HG02840 (cell line): ENCODE data around the gene FOXQ1.

Source experiments
- ATAC-seq: cut with Tn5 transposase; IDR thresholded peaks from one replicate; pipeline ENCODE4 v1.9.1; 2021; ENCODE audit warnings: mild to moderate bottlenecking, moderate library complexity, moderate number of reproducible peaks; ENCODE audit not compliant: unreplicated experiment, low FRiP score

Gene FOXQ1

GRCh38 chr6:1290086-1290485 lies 21.8 kb upstream of the FOXQ1 start:
- no peak for ATAC-seq

DNA sequence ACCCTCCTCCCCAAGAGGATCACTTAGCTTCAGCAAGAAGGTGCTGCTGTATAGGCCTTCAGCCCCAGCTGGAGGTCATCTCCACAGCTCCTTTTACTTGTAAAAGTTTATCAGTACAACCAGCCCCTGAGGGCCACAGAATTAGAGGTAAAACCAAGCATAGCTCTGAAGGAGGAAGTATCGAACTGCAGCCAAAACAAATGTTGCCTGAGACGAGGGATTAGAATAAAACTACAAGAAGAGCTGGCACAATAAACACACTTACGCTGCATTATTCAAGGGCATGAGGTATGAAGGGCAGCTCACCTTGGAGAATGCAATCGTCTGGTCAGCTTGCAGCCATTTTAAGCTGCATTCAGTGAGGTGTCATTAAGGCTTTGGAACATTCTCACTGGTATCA lies 21.1 kb upstream of the FOXQ1 start:
- no peak for ATAC-seq

DNA sequence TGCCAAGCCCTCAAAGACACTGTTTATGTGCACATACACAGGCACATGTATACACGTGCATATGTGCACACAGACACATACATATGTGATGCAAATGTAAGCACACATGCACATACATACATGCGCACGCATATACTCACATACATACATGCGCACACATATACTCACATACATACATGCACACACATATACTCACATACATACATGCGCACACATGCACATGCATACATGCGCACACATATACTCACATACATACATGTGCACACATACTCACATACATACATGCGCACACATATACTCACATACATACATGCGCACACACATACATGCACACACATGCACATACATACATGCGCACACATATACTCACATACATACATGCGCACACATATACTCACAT lies 20.5 kb upstream of the FOXQ1 start:
- ATAC-seq: no peak

- ATAC-seq: no peak
These were observed 16.5 kb upstream of the FOXQ1 start for GRCh38 chr6:1295420-1295819.

- no peak for ATAC-seq
These were observed 15.8 kb upstream of the FOXQ1 start for GRCh38 chr6:1296079-1296478.

DNA sequence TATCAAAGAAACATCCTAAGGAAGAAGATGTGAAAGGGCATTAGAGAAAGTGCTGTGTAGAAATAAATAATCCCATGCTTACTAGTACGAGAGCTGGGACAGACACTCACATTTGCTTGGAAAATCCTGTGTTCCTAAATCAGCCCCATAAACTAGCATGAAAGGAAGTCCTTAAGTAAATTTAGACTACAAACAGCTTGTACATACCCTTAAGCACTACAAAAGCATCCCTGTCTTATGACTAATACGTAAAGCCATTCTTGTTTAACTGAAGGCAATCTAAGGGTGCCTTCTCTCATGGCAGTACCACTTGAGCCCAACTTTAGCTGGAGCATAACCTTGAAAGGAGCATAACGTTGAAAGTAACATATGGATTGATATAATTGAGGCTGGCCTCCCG lies 15.4 kb upstream of the FOXQ1 start:
- ATAC-seq: no peak

GRCh38 chr6:1297746-1298145 lies 14.2 kb upstream of the FOXQ1 start:
- ATAC-seq: no peak

DNA sequence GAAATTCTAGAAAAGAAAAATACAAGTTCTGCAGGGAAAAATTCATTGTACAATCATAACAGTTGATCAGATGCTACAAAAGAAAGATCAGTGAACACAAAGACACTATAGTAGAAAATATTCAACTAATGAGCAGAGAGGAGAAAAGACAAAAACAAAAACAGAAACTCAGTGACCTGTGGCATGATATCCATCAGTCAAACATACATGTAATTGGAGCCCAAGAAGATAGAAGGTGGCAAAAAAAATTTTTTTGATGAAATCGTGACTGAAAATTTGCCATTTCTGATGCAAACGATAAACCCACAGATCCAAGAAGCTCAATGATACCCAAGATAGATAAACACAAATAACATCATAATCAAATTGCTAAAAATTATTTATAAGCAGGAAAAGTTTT lies 13.1 kb upstream of the FOXQ1 start:
- ATAC-seq: no peak

GRCh38 chr6:1306133-1306532 lies 5.8 kb upstream of the FOXQ1 start:
- no peak for ATAC-seq

GRCh38 chr6:1309366-1309765 lies 2.5 kb upstream of the FOXQ1 start:
- ATAC-seq: no peak

GRCh38 chr6:1310628-1311399 lies 1.1 kb upstream of the FOXQ1 start:
- no peak for ATAC-seq

GRCh38 chr6:1312203-1312472 lies 240 bp downstream of the FOXQ1 start:
- no peak for ATAC-seq

- no peak for ATAC-seq
These were observed 822 bp downstream of the FOXQ1 start for GRCh38 chr6:1312473-1313367.

- no peak for ATAC-seq
These were observed 1.5 kb downstream of the FOXQ1 start for GRCh38 chr6:1313384-1313766.

DNA sequence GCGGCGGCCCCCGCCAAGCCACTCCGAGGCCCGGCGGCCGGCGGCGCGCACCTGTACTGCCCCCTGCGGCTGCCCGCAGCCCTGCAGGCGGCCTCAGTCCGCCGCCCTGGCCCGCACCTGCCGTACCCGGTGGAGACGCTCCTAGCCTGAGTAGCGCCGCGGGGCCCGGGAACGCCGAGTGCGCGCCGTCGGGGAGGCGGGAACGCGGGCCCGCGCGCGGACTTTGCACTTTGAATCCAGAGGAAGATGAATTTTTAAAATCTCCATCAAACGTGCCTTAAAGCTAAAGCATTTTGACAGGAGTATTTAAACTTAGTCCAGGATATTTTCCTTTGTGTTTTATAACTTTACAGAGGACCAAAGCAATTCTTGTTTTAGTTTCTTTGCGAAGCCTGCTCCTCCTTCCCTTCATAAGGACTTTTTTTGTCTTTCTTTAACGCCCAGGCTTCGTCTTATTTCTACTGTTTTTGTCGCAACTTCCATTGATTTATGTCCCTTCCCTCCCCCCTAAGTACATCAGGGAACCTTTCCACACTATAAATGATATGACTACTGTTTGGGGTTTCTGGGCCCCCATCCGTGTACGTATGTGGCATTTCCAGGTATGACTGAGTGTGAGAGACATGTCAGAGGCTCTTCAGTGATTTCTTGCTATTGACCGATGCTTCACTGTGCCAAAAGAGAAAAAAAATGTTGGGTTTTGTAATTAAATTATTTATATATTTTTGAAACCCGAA lies 2.0 kb downstream of the FOXQ1 start:
- ATAC-seq: no peak

- no peak for ATAC-seq
These were observed 2.7 kb downstream of the FOXQ1 start for GRCh38 chr6:1314617-1315016.

DNA sequence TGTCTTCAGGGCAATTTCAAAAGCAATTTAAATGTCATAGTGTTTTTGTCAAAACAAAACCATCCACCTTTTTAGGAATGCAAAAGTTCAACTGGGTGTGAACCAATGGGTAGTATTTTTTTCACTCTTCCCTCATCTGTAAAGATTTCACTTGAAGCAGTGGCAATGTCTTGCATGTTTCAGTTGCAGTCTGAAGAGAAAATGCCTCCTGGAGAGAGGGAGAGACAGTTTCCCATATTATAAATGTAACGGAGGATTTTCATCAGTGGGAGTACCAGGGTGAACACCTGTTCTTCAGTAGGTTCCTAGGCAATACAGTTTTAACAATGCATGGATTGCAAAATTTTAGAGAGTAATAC lies 3.3 kb downstream of the FOXQ1 start:
- no peak for ATAC-seq

DNA sequence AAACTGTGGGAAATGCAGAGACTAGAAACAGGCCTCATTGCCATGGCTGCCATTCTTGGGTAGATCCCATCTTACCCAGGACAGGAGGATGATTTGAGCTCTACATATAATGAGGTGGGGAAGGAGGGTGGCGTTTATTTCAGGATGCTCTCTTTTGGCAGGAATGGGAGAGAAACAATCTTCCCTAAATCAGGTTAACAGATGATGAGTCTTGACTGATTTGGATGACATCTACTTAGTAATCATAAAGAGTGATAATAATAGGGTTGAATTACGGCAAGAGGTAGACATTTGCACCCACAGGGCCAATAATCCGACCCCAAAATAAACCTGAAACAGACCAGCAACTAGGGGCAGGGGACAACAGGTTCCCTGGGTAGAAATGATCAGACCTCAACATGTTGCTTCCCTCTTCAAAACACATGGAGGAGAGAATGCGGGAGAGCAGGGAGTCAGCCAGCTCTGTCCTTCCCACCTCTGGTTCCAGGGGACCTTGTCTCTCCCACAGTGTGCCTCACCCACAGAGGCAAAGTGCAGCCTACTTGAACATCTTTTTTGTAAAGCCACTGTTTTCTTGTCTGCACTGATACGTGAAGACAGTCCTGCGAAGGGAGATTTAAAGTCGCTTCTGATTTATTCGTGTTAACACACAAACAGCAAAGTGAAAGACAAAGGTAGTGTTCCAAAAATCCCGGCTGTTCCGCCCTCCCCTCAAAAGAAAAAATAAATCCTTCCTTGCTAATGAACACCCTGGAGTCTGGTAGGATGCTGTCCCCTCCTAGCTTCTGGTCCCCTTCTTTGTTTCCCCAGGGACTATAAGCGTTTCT lies 3.9 kb downstream of the FOXQ1 start:
- no peak for ATAC-seq

- ATAC-seq: no peak
These were observed 4.6 kb downstream of the FOXQ1 start for GRCh38 chr6:1316489-1316971.

- no peak for ATAC-seq
These were observed 5.5 kb downstream of the FOXQ1 start for GRCh38 chr6:1317302-1317815.
